Measurements from ENCODE around the gene WDR74. TPM values are rescaled to one million over a fixed set of nuclear protein-coding genes. Genes with fewer than 3 reads are reported as not detected.

WDR74 gene
- total RNA-seq, 1 experiment from 2014 or later = 110 TPM

DNA sequence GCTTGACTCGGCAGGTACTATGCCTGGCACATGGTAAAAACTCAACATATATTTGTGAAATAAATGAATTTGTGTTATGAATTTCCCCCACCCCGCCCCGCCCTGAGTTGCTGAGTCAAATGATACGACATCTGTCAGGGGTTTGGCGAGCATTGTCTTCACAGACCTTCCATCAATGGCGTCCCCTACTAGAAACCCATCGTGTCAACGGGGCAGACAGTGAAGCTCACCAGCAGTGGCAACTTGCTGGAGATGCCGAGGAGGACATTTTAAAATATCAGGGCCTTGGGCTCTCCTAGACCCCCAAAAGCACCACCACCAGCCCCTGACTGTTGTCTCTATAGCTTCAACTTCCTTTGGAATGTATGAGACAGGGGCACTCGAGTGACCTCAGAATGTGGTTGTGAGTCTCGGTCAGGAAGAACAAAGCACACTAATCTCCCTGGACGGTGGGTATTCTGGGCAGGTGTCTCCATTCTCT, 33.4 kb downstream of the WDR74 start:
- ATAC-seq = no peak; the same call in 1 of the 2 replicates
- Mint-ChIP-seq H3K4me1 (peaks cover 22% of the 10 kb centered on the region), H3K27ac (peak overlapping the region; percentile 96), H3K27me3 (ENCODE audit: low read depth) (no peaks in the 10 kb centered on the region), H3K9me3 (no peaks in the 10 kb centered on the region), H3K4me3 (peak overlapping the region; percentile 98), H3K36me3 (peaks cover 21% of the 10 kb centered on the region)
- no peak for DNase-seq (ENCODE audit: low spot score)
- TF ChIP-seq, protein P1, sequence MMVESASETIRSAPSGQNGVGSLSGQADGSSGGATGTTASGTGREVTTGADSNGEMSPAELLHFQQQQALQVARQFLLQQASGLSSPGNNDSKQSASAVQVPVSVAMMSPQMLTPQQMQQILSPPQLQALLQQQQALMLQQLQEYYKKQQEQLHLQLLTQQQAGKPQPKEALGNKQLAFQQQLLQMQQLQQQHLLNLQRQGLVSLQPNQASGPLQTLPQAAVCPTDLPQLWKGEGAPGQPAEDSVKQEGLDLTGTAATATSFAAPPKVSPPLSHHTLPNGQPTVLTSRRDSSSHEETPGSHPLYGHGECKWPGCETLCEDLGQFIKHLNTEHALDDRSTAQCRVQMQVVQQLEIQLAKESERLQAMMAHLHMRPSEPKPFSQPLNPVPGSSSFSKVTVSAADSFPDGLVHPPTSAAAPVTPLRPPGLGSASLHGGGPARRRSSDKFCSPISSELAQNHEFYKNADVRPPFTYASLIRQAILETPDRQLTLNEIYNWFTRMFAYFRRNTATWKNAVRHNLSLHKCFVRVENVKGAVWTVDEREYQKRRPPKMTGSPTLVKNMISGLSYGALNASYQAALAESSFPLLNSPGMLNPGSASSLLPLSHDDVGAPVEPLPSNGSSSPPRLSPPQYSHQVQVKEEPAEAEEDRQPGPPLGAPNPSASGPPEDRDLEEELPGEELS (CRISPR knock-in tag; IDR thresholded peaks at IDR 0.05) = no peak
- TF ChIP-seq CTCF (IDR thresholded peaks at IDR 0.05) (no peak), FOXK1 (CRISPR knock-in tag; IDR thresholded peaks at IDR 0.05) (no peak), MLX (CRISPR knock-in tag; IDR thresholded peaks at IDR 0.05) (no peak), IRF1 (CRISPR knock-in tag; IDR thresholded peaks at IDR 0.05) (no peak), ZNF396 (CRISPR knock-in tag; IDR thresholded peaks at IDR 0.05; ENCODE audit: borderline replicate concordance) (no peak), USF1 (CRISPR knock-in tag; IDR thresholded peaks at IDR 0.05) (no peak), HMGA2 (CRISPR knock-in tag; IDR thresholded peaks at IDR 0.05) (no peak), ZBTB21 (CRISPR knock-in tag; IDR thresholded peaks at IDR 0.05; ENCODE audit: borderline replicate concordance) (no peak), ZSCAN18 (CRISPR knock-in tag; IDR thresholded peaks at IDR 0.05) (no peak), ZNF121 (CRISPR knock-in tag; IDR thresholded peaks at IDR 0.05) (no peak), ESRRA (CRISPR knock-in tag; IDR thresholded peaks at IDR 0.05; ENCODE audit: borderline replicate concordance) (no peak), GRHL2 (CRISPR knock-in tag; IDR thresholded peaks at IDR 0.05; ENCODE audit: insufficient replicate concordance, severe bottlenecking) (no peak), ZNF416 (CRISPR knock-in tag; IDR thresholded peaks at IDR 0.05) (no peak), ZNF423 (CRISPR knock-in tag; IDR thresholded peaks at IDR 0.05) (no peak), JAZF1 (CRISPR knock-in tag; IDR thresholded peaks at IDR 0.05) (no peak)
- TF ChIP-seq, protein P2, sequence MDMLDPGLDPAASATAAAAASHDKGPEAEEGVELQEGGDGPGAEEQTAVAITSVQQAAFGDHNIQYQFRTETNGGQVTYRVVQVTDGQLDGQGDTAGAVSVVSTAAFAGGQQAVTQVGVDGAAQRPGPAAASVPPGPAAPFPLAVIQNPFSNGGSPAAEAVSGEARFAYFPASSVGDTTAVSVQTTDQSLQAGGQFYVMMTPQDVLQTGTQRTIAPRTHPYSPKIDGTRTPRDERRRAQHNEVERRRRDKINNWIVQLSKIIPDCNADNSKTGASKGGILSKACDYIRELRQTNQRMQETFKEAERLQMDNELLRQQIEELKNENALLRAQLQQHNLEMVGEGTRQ (CRISPR knock-in tag; IDR thresholded peaks at IDR 0.05) = no peak
- TF ChIP-seq, protein P3, sequence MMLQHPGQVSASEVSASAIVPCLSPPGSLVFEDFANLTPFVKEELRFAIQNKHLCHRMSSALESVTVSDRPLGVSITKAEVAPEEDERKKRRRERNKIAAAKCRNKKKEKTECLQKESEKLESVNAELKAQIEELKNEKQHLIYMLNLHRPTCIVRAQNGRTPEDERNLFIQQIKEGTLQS (CRISPR knock-in tag; conservative IDR thresholded peaks at IDR 0.05) = no peak
- POLR2A ChIA-PET = interaction anchor here (0.5 to 2.3 kb wide), 13 partner anchors 10 to 1620 kb away, joined by 3 to 15 read pairs (median 4); partner anchors contain the start of genes C11orf98, CSKMT, STX5 and TEX54
- CTCF ChIA-PET = interaction anchor here (0.6 to 2.3 kb wide), 9 partner anchors 19 to 413 kb away, joined by 3 to 23 read pairs (median 4); partner anchors contain the start of genes SLC3A2, STX5, TAF6L and TMEM179B

All from WTC11 (cell line).